ENCODE data around the gene AKAP8. TPM values are rescaled to one million over a fixed set of nuclear protein-coding genes. Genes with fewer than 3 reads are reported as not detected.

Gene AKAP8
- total and polyA plus RNA-seq, 2 experiments from 2014 or later = 22.4 to 36.5 TPM

DNA sequence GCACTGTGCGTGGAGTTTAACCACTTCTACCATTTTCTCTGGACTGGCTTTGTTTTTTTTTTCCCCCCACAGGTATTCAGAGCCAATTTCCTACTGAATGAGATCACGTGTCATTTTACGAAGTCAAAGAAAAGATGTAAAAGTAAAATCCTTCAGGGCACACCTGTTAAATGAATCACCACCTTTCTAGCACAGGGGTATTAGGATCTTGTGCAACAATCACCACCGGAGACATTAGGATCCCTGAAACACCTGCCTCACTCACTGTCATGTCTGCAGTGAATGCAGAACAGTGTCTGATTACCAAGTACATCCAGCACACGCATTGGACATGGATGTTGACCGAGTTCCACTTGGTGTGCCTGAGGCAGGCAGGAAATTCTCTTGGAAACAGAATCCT lies 64.5 kb downstream of the AKAP8 start (continued):
- TF ChIP-seq ZNF462 (CRISPR knock-in tag; IDR thresholded peaks at IDR 0.05) (no peak), EZH2 (IDR thresholded peaks at IDR 0.05; ENCODE audit: low read depth, unreplicated experiment) (no peak)

DNA sequence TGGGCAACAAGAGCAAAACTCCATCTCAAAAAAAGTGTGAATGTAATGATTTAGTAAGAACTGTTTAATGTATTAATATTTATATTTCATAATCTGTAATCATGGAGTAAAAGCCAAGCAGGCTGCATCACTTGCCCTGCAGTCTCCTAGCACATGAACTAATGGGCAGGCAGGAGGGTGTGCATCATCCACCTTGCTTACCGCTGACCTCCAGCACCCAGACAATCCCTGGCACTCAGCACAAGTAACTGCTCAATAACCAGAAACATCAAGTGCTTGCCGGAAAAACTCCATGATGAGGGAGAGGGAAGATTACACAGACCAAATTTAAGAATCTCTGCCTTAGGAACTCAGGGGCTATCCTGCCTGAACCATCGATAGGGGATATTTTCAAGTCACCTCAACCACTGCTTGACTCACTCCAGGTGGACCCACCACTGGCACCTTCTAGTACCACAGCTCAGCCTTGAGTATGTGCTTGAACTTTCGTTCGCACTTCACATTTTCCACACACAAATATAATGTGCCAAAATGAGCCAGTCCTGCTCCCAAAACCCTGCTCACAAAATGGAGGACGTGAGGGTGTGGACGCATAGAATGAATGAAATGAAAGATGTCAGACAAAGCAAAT lies 65.8 kb downstream of the AKAP8 start:
- Histone ChIP-seq H3K36me3 (ENCODE audit: insufficient read depth) (no peaks in the 10 kb centered on the region), H3K4me2 (no peak overlapping the region), H3K4me1 (ENCODE audit: insufficient read depth) (peaks cover 32% of the 10 kb centered on the region), H3K79me2 (replicated peaks; ENCODE audit: insufficient read depth) (peaks cover 100% of the 10 kb centered on the region), H3K4me3 (no peak overlapping the region), H4K20me1 (replicated peaks; ENCODE audit: insufficient read depth) (peaks cover 88% of the 10 kb centered on the region), H3K27ac (ENCODE audit: low read depth) (no peak overlapping the region), H2AFZ (no peak overlapping the region), H3K27me3 (ENCODE audit: insufficient read depth) (no peaks in the 10 kb centered on the region), H3F3A (replicated peaks; ENCODE audit: low read depth) (no peaks in the 10 kb centered on the region), H3K9me2 (ENCODE audit: insufficient read depth) (no peaks in the 10 kb centered on the region)
- Mint-ChIP-seq H3K4me1 (peaks cover 35% of the 10 kb centered on the region), H3K27ac (no peak overlapping the region), H3K9me3 (no peaks in the 10 kb centered on the region; the same call in 2 of the 3 replicates), H3K36me3 (ENCODE audit: low read depth) (peaks cover 17% of the 10 kb centered on the region; the same call in 2 of the 3 replicates), H3K27me3 (ENCODE audit: insufficient read depth, low read depth, poor library complexity) (peaks cover 9% of the 10 kb centered on the region), H3K4me3 (no peak overlapping the region)
- DNase-seq (ENCODE audit: low spot score) = no peak
- ATAC-seq = no peak
- TF ChIP-seq ZNF114 (CRISPR knock-in tag; IDR thresholded peaks at IDR 0.05) = no peak
- TF ChIP-seq, protein P1, sequence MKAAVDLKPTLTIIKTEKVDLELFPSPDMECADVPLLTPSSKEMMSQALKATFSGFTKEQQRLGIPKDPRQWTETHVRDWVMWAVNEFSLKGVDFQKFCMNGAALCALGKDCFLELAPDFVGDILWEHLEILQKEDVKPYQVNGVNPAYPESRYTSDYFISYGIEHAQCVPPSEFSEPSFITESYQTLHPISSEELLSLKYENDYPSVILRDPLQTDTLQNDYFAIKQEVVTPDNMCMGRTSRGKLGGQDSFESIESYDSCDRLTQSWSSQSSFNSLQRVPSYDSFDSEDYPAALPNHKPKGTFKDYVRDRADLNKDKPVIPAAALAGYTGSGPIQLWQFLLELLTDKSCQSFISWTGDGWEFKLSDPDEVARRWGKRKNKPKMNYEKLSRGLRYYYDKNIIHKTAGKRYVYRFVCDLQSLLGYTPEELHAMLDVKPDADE (IDR thresholded peaks at IDR 0.05) = no peak
- TF ChIP-seq CTCF (conservative IDR thresholded peaks at IDR 0.05; ENCODE audit: low read depth in 2 of 2) = no peak

Data from GM23338 (cell line).